Endothelial cell (in vitro differentiated cells): Measurements from ENCODE around the gene TGOLN2. TPM values are rescaled to one million over a fixed set of nuclear protein-coding genes. Genes with fewer than 3 reads are reported as not detected.
A peak's percentile ranks its signal among the peaks of the same experiment; 100 is the strongest.

Experiments used
- DNase-seq: peaks from one replicate; pipeline ENCODE4 v3.0.0; 2021; ENCODE audit warnings: low spot score
- H3K27ac Mint-ChIP-seq: one replicate; pipeline ENCODE4 v1.8.0; 2021; ENCODE audit warnings: mixed read lengths, inconsistent platforms; ENCODE audit not compliant: unreplicated experiment
- H3K27me3 Mint-ChIP-seq: one replicate; pipeline ENCODE4 v1.8.0; 2021; ENCODE audit warnings: mild to moderate bottlenecking, moderate library complexity, mixed read lengths, inconsistent platforms; ENCODE audit not compliant: unreplicated experiment
- H3K36me3 Mint-ChIP-seq: one replicate; pipeline ENCODE4 v1.8.0; 2021; ENCODE audit warnings: mild to moderate bottlenecking, low read depth, mixed read lengths, inconsistent platforms; ENCODE audit not compliant: unreplicated experiment
- H3K4me1 Mint-ChIP-seq: one replicate; pipeline ENCODE4 v1.8.0; 2021; ENCODE audit warnings: mild to moderate bottlenecking, mixed read lengths, inconsistent platforms; ENCODE audit not compliant: unreplicated experiment
- H3K4me3 Mint-ChIP-seq: one replicate; pipeline ENCODE4 v1.8.0; 2021; ENCODE audit warnings: mild to moderate bottlenecking, mixed read lengths, inconsistent platforms; ENCODE audit not compliant: unreplicated experiment
- H3K9me3 Mint-ChIP-seq: one replicate; pipeline ENCODE4 v1.8.0; 2021; ENCODE audit warnings: mixed read lengths, inconsistent platforms; ENCODE audit not compliant: unreplicated experiment
- CTCF ChIP-seq: fragments of 200-600 bp; sonication (generic); IDR thresholded peaks from one replicate; pipeline ENCODE4 v1.5.0; 2021; ENCODE audit warnings: antibody characterized with exemption; ENCODE audit not compliant: unreplicated experiment
- total RNA-seq: library from RNA; stranded (reverse); fragmentation: NEBNext Ultra II Directional; extraction: Animal tissue kit (Norgen Biotek cat#: 25700); gene quantifications from one replicate; pipeline ENCODE4 v1.2.1, GENCODE V29; 2021; ENCODE audit not compliant: unreplicated experiment

The TGOLN2 gene
- total RNA-seq, 1 donor from 2014 or later, result 83.1 TPM

GRCh38 chr2:85275984-85276540, 51.7 kb downstream of the TGOLN2 start:
- Mint-ChIP-seq H3K9me3 (no peaks in the 10 kb centered on the region), H3K36me3 (peaks cover 23% of the 10 kb centered on the region), H3K27me3 (peaks cover 13% of the 10 kb centered on the region), H3K4me3 (no peak overlapping the region), H3K27ac (no peak overlapping the region), H3K4me1 (peaks cover 54% of the 10 kb centered on the region)
- no peak for DNase-seq
- TF ChIP-seq CTCF, result no peak

GRCh38 chr2:85273738-85274731, 53.8 kb downstream of the TGOLN2 start:
- TF ChIP-seq CTCF, result no peak
- DNase-seq, result no peak
- Mint-ChIP-seq H3K4me1 (peaks cover 64% of the 10 kb centered on the region), H3K27me3 (peaks cover 18% of the 10 kb centered on the region), H3K4me3 (no peak overlapping the region), H3K9me3 (no peaks in the 10 kb centered on the region), H3K27ac (no peak overlapping the region), H3K36me3 (peaks cover 17% of the 10 kb centered on the region)

- Mint-ChIP-seq H3K9me3 (no peaks in the 10 kb centered on the region), H3K36me3 (peaks cover 15% of the 10 kb centered on the region), H3K27ac (no peak overlapping the region), H3K4me1 (peaks cover 62% of the 10 kb centered on the region), H3K27me3 (peaks cover 24% of the 10 kb centered on the region), H3K4me3 (no peak overlapping the region)
- no peak for TF ChIP-seq CTCF
- DNase-seq, result no peak
Measured at GRCh38 chr2:85272357-85272756, 55.4 kb downstream of the TGOLN2 start.

- H3K4me1 Mint-ChIP-seq, result peaks cover 59% of the 10 kb centered on the region
- peak; percentile 31 for DNase-seq
- H3K9me3 Mint-ChIP-seq, result no peaks in the 10 kb centered on the region
- peak overlapping the region; percentile 95 for H3K27ac Mint-ChIP-seq
- no peak overlapping the region for H3K4me3 Mint-ChIP-seq
- no peak for TF ChIP-seq CTCF
- peaks cover 13% of the 10 kb centered on the region for H3K36me3 Mint-ChIP-seq
- H3K27me3 Mint-ChIP-seq, result peaks cover 19% of the 10 kb centered on the region
Measured at GRCh38 chr2:85269959-85270358, 57.8 kb downstream of the TGOLN2 start.

Other genes starting within 250 kb of the TGOLN2 start
- gene TCF7L1, start 194.6 kb downstream of the TGOLN2 start, total RNA-seq, result 83.8 TPM
- gene RETSAT, start 26.5 kb upstream of the TGOLN2 start, total RNA-seq, result 37.0 TPM
- 15.9 TPM for gene ELMOD3, start 26.8 kb upstream of the TGOLN2 start, total RNA-seq
- gene CAPG, start 82.4 kb upstream of the TGOLN2 start, total RNA-seq, result 76.4 TPM
- gene SH2D6, start 90.7 kb upstream of the TGOLN2 start, total RNA-seq, result 0.33 TPM
- 151 TPM for gene MAT2A, start 211.2 kb upstream of the TGOLN2 start, total RNA-seq
- 145 TPM for gene GGCX, start 233.5 kb upstream of the TGOLN2 start, total RNA-seq
- gene VAMP8, start 249.6 kb upstream of the TGOLN2 start, total RNA-seq, result 225 TPM